Ramos (cell line): Measurements from ENCODE around the gene SSR2.

Experiments used
- in situ Hi-C: fragments of 300-500 bp; cut with MboI; formaldehyde crosslinking; loops from one replicate; pipeline ENCODE4 v1.14.3; 2022; ENCODE audit warnings: low sequenced_read_pairs; ENCODE audit not compliant: unreplicated experiment

SSR2 gene

GRCh38 chr1:156020293-156021092 lies at the start of gene SSR2:
Gene SSR2, minus strand, starts transcription at chr1:156020951. Its CDS starts 784 bp downstream, at chr1:156020167.
- in situ Hi-C loops, result no loop called here

GRCh38 chr1:156070548-156070947 lies 49.8 kb upstream of the SSR2 start:
- in situ Hi-C loops, result no loop called here

GRCh38 chr1:156069490-156070455 lies 49.0 kb upstream of the SSR2 start:
- in situ Hi-C loops, result loop anchor here (10.0 kb wide), 1 partner anchor 135 kb away; the partner anchor contains the start of gene KHDC4

GRCh38 chr1:156067262-156067661 lies 46.5 kb upstream of the SSR2 start:
- in situ Hi-C loops, result loop anchor here (10.0 kb wide), 1 partner anchor 132 kb away; the partner anchor contains the start of gene KHDC4

- in situ Hi-C loops, result loop anchor here (10.0 kb wide), 1 partner anchor 131 kb away; the partner anchor contains the start of gene KHDC4
These were observed 45.1 kb upstream of the SSR2 start for GRCh38 chr1:156065871-156066270.

GRCh38 chr1:156065212-156065611 lies 44.5 kb upstream of the SSR2 start:
- in situ Hi-C loops, result loop anchor here (10.0 kb wide), 1 partner anchor 130 kb away; the partner anchor contains the start of gene KHDC4

GRCh38 chr1:156064615-156065014 lies 43.9 kb upstream of the SSR2 start:
- in situ Hi-C loops, result loop anchor here (10.0 kb wide), 1 partner anchor 130 kb away; the partner anchor contains the start of gene KHDC4

- in situ Hi-C loops, result loop anchor here (10.0 kb wide), 1 partner anchor 129 kb away; the partner anchor contains the start of gene KHDC4
These were observed 43.2 kb upstream of the SSR2 start for GRCh38 chr1:156063997-156064285.

GRCh38 chr1:156062189-156062588 lies 41.4 kb upstream of the SSR2 start:
- in situ Hi-C loops, result loop anchor here (10.0 kb wide), 1 partner anchor 127 kb away; the partner anchor contains the start of gene KHDC4

GRCh38 chr1:156060937-156061636 lies 40.3 kb upstream of the SSR2 start, which contains the start of gene RAB25:
Gene RAB25, plus strand, starts transcription at chr1:156061160. Its CDS starts 241 bp downstream, at chr1:156061401.
- in situ Hi-C loops, result loop anchor here (10.0 kb wide), 1 partner anchor 126 kb away; the partner anchor contains the start of gene KHDC4

- in situ Hi-C loops, result no loop called here
These were observed 35.6 kb upstream of the SSR2 start for GRCh38 chr1:156056326-156056849.

- in situ Hi-C loops, result no loop called here
These were observed 34.7 kb upstream of the SSR2 start for GRCh38 chr1:156055281-156056048.

- in situ Hi-C loops, result no loop called here
These were observed 33.9 kb upstream of the SSR2 start, which contains the start of gene LAMTOR2 for GRCh38 chr1:156054500-156055280. Gene LAMTOR2, plus strand, starts transcription at chr1:156054782. Its CDS starts 108 bp downstream, at chr1:156054890.

GRCh38 chr1:156053768-156054499 lies 33.2 kb upstream of the SSR2 start, which contains the start of gene UBQLN4:
Gene UBQLN4, minus strand, starts transcription at chr1:156053798. Its CDS starts 97 bp downstream, at chr1:156053701.
- in situ Hi-C loops, result no loop called here

- in situ Hi-C loops, result no loop called here
These were observed 32.4 kb upstream of the SSR2 start for GRCh38 chr1:156052862-156053767.
